ENCODE results near the gene COPS7B. TPM values are rescaled to one million over a fixed set of nuclear protein-coding genes. Genes with fewer than 3 reads are reported as not detected.

COPS7B gene
- total and polyA plus RNA-seq, 10 of the 15 experiments (the other 5 are each of a cell fraction or from before 2014, with no cell fraction given): 6.3 to 58.8 (median 40.4) TPM

DNA sequence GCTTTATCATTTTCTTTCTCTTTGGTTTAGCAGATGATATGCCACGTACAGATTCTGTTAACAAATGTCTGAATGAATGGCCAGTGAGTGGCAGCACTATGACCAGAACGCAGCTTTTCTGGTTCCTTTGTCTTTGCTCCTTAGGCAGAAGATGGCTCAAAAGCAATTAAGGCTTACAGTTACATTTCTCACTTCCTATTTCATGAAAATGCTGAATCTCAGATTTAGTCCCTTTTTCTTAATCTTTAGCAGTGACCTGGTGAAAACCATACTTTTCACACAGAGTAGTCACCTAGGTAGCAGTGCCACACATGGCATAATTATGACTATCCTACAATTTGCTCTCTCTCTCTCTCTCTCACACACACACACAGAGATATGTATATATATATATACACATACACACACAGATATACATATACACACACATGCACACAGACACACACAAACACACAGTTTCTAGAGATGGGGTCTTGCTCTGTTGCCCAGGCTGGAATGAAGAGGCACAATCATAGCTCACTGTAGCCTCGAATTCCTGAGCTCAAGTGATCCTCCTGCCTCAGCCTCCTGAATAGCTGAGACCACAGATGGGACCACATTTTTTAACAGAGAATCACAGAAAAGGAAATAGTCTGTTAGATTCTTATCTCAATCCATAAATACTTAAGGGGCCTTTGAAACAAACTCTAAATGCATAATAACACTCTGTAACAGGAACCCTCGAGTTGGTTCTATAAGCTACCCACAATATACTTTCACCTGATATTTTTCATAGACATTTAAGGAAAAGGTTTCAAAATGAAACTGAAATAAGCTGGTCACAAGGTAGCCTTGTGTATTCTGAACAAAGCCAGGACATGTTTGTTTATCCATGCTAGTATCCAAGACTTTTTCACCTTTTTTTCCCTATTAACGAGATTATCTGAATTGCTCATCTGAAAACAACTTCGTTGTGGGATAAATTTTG, 16.8 kb upstream of the COPS7B start:
- ChIA-PET RAD21 (ENCODE audit: unreplicated experiment) (interaction anchor here (0.9 to 2.1 kb wide), 9 partner anchors 10 to 97 kb away, joined by 3 to 11 read pairs (median 4); partner anchors contain the start of genes COPS7B and PDE6D), CTCF (interaction anchor here (0.5 to 2.3 kb wide), 7 partner anchors 10 to 158 kb away, joined by 3 to 25 read pairs (median 4); partner anchors contain the start of gene COPS7B), POLR2A (interaction anchor here (0.7 to 1.6 kb wide), 6 partner anchors 10 to 60 kb away, joined by 3 to 7 read pairs (median 5); partner anchors contain the start of genes COPS7B and PDE6D), SMC1A (ENCODE audit: uncharacterized antibody, unreplicated experiment) (interaction anchor here (0.9 to 3.3 kb wide), 9 partner anchors 11 to 158 kb away, joined by 3 to 19 read pairs (median 3); partner anchors contain the start of gene COPS7B)
- WGBS (ENCODE audit: insufficient coverage, insufficient replicate concordance, low lambda C conversion rate, missing lambda C conversion rate): 54% methylated on average over 6 of the region's 6 CpGs
- Histone ChIP-seq H3K79me2 (ENCODE audit: control insufficient read depth, insufficient read depth, low read length) (no peaks in the 10 kb centered on the region), H4K20me1 (ENCODE audit: control insufficient read depth, insufficient read depth) (no peaks in the 10 kb centered on the region), H3K4me1 (ENCODE audit: control insufficient read depth, insufficient read depth, low read length) (peaks cover 32% of the 10 kb centered on the region), H3K36me3 (ENCODE audit: control insufficient read depth in 2 of 2, insufficient read depth in 2 of 2, low read length in 1 of 2) (no peaks in the 10 kb centered on the region), H3K4me3 (peak overlapping the region; percentile 16; the same call in 1 of the 2 replicates), H3K4me2 (ENCODE audit: control insufficient read depth, insufficient read depth) (peak overlapping the region; percentile 73), H2AFZ (ENCODE audit: control insufficient read depth, low read depth, low read length) (peak overlapping the region; percentile 52), H3K9ac (ENCODE audit: control insufficient read depth, insufficient read depth, low read length) (no peak overlapping the region; the same call in 1 of the 2 replicates), H3K9me3 (replicated peaks; ENCODE audit: control insufficient read depth, insufficient read depth, low read length) (no peaks in the 10 kb centered on the region), H3K27me3 (replicated peaks in 1 of 2; ENCODE audit: control insufficient read depth in 2 of 2, insufficient read depth in 2 of 2, low read length in 1 of 2) (no peaks in the 10 kb centered on the region), H3K27ac (ENCODE audit: control insufficient read depth, insufficient read depth) (peak overlapping the region; percentile 76)
- in situ Hi-C loops (cut with MboI) (no loop called here), intact Hi-C loops (cut with micrococcal nuclease; ENCODE audit: unreplicated experiment) (loop anchor here (1.0 kb wide), 1 partner anchor 12 kb away; the partner anchor contains the start of gene PDE6D)
- peak; percentile 51 for DNase-seq (ENCODE audit: low read depth, low spot score)
- BruUV-seq (replicated peaks): no TSS peak
- peak; percentile 76 for FAIRE-seq
- ATAC-seq: peak; percentile 81
- 0 out of 2 replicates have a peak, but pooled peaks have one; percentile 21 for TF ChIP-seq NR2F1 (conservative IDR thresholded peaks at IDR 0.05)
- TF ChIP-seq ATF7 (IDR thresholded peaks at IDR 0.05; ENCODE audit: low read depth): no peak; the same call in 1 of the 2 replicates
- no peak for TF ChIP-seq WRNIP1 (IDR thresholded peaks at IDR 0.05; ENCODE audit: borderline replicate concordance, low read depth, low read length)
- TF ChIP-seq EED (IDR thresholded peaks at IDR 0.05; ENCODE audit: low read depth): no peak
- TF ChIP-seq SRF (IDR thresholded peaks at IDR 0.05; ENCODE audit: low read depth in 2 of 2, low read length in 2 of 2): no peak
- no peak for TF ChIP-seq SMAD1 (IDR thresholded peaks at IDR 0.05; ENCODE audit: low read depth, partially characterized antibody)
- TF ChIP-seq, protein P1, sequence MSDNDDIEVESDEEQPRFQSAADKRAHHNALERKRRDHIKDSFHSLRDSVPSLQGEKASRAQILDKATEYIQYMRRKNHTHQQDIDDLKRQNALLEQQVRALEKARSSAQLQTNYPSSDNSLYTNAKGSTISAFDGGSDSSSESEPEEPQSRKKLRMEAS (IDR thresholded peaks at IDR 0.05; ENCODE audit: low read depth, low read length): no peak
- no peak for TF ChIP-seq ZNF217 (IDR thresholded peaks at IDR 0.05)
- TF ChIP-seq RUNX3 (IDR thresholded peaks at IDR 0.05; ENCODE audit: low read length): 0 out of 2 replicates have a peak, but pooled peaks have one; percentile 17
- TF ChIP-seq KAT2A (conservative IDR thresholded peaks at IDR 0.05; ENCODE audit: control insufficient read depth, low read depth, low read length): no peak
- TF ChIP-seq BHLHE40 (IDR thresholded peaks at IDR 0.05; ENCODE audit: borderline replicate concordance in 1 of 2, low read depth in 2 of 2, low read length in 1 of 2): peak in 1 of 2 experiments; percentile 38; a peak in 1 of 4 replicates
- TF ChIP-seq POLR2AphosphoS2 (IDR thresholded peaks at IDR 0.05; ENCODE audit: low read depth, low read length): no peak
- TF ChIP-seq RELA (IDR thresholded peaks at IDR 0.05; ENCODE audit: borderline replicate concordance, partially characterized antibody): no peak
- TF ChIP-seq, protein P2, sequence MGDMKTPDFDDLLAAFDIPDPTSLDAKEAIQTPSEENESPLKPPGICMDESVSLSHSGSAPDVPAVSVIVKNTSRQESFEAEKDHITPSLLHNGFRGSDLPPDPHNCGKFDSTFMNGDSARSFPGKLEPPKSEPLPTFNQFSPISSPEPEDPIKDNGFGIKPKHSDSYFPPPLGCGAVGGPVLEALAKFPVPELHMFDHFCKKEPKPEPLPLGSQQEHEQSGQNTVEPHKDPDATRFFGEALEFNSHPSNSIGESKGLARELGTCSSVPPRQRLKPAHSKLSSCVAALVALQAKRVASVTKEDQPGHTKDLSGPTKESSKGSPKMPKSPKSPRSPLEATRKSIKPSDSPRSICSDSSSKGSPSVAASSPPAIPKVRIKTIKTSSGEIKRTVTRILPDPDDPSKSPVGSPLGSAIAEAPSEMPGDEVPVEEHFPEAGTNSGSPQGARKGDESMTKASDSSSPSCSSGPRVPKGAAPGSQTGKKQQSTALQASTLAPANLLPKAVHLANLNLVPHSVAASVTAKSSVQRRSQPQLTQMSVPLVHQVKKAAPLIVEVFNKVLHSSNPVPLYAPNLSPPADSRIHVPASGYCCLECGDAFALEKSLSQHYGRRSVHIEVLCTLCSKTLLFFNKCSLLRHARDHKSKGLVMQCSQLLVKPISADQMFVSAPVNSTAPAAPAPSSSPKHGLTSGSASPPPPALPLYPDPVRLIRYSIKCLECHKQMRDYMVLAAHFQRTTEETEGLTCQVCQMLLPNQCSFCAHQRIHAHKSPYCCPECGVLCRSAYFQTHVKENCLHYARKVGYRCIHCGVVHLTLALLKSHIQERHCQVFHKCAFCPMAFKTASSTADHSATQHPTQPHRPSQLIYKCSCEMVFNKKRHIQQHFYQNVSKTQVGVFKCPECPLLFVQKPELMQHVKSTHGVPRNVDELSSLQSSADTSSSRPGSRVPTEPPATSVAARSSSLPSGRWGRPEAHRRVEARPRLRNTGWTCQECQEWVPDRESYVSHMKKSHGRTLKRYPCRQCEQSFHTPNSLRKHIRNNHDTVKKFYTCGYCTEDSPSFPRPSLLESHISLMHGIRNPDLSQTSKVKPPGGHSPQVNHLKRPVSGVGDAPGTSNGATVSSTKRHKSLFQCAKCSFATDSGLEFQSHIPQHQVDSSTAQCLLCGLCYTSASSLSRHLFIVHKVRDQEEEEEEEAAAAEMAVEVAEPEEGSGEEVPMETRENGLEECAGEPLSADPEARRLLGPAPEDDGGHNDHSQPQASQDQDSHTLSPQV (IDR thresholded peaks at IDR 0.05): no peak
- peak; percentile 90 for TF ChIP-seq MTA2 (IDR thresholded peaks at IDR 0.05; ENCODE audit: low read depth)
- TF ChIP-seq IKZF2 (IDR thresholded peaks at IDR 0.05): peak; percentile 42 to 58; a peak in 2 of 4 replicates
- TF ChIP-seq FOXM1 (IDR thresholded peaks at IDR 0.05; ENCODE audit: low read depth, low read length): peak; percentile 16; the same call in 1 of the 2 replicates
- 0 out of 2 replicates have a peak, but pooled peaks have one; percentile 14 for TF ChIP-seq RAD51 (IDR thresholded peaks at IDR 0.05)
- peak; percentile 63 for TF ChIP-seq DPF2 (IDR thresholded peaks at IDR 0.05)

All from GM12878 (cell line).